ENCODE results near the gene FOXC2. TPM values are rescaled to one million over a fixed set of nuclear protein-coding genes. Genes with fewer than 3 reads are reported as not detected.

FOXC2 gene
- polyA plus RNA-seq, 3 donors: not detected

DNA sequence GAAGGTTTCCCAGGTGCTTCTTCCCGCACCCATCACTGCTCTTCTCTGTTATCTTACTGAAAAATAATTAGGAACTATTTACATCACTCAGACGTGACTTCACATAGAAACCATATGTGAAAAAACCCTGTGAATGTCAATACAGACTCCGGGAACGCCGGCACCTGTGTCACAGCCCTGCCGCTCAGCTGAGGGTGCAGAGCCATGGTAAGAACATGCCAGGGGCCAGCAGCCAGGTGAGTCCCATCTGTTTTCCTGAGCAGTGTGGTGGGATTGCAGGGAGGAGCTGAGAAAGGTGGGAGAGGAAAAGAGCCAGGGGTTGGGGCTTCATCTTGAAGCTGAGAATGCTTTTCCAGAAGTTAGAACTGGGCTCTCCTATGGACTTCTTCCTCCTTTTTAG is 42.6 kb upstream of the FOXC2 start:
- Mint-ChIP-seq H3K27ac (no peak overlapping the region), H3K9me3 (peaks cover 0 to 5% (median 2%) of the 10 kb centered on the region in 7 donors), H3K27me3 (ENCODE audit: low read depth in 3 of 3) (peaks cover 16 to 37% (median 23%) of the 10 kb centered on the region in 3 donors), H3K4me3 (no peak overlapping the region), H3K36me3 (peaks cover 4% of the 10 kb centered on the region in 2 donors), H3K4me1 (peaks cover 4% of the 10 kb centered on the region)
- Histone ChIP-seq H3K27ac (ENCODE audit: low read depth in 1 of 2, low read length in 2 of 2) (no peak overlapping the region), H3K36me3 (replicated peaks in 1 of 2; ENCODE audit: control insufficient read depth in 1 of 2, insufficient read depth in 2 of 2, low read length in 2 of 2) (no peaks in the 10 kb centered on the region), H3K9me3 (replicated peaks in 1 of 2; ENCODE audit: control insufficient read depth in 1 of 2, insufficient read depth in 1 of 2, low read length in 2 of 2) (peaks cover 0 to 4% of the 10 kb centered on the region in 2 donors), H4K20me1 (ENCODE audit: insufficient read depth, low read length) (no peaks in the 10 kb centered on the region), H3K27me3 (ENCODE audit: control insufficient read depth in 2 of 2, insufficient read depth in 2 of 2, low read length in 2 of 2) (peaks cover 0 to 12% of the 10 kb centered on the region in 2 donors), H3K4me2 (replicated peaks; ENCODE audit: extremely low read depth, low read length, poor library complexity, severe bottlenecking) (no peak overlapping the region), H2AFZ (ENCODE audit: insufficient read depth, low read depth, low read length, poor library complexity, severe bottlenecking) (no peak overlapping the region), H3K9ac (ENCODE audit: insufficient read depth, low read length, poor library complexity, severe bottlenecking) (no peak overlapping the region), H3K79me2 (ENCODE audit: insufficient read depth, low read length) (no peaks in the 10 kb centered on the region), H3K4me1 (ENCODE audit: control insufficient read depth in 1 of 2, insufficient read depth in 2 of 2, low read length in 2 of 2) (no peaks in the 10 kb centered on the region), H3K4me3 (replicated peaks in 1 of 3; ENCODE audit: low read depth in 2 of 3, low read length in 3 of 3) (no peak overlapping the region)
- TF ChIP-seq, protein P1, sequence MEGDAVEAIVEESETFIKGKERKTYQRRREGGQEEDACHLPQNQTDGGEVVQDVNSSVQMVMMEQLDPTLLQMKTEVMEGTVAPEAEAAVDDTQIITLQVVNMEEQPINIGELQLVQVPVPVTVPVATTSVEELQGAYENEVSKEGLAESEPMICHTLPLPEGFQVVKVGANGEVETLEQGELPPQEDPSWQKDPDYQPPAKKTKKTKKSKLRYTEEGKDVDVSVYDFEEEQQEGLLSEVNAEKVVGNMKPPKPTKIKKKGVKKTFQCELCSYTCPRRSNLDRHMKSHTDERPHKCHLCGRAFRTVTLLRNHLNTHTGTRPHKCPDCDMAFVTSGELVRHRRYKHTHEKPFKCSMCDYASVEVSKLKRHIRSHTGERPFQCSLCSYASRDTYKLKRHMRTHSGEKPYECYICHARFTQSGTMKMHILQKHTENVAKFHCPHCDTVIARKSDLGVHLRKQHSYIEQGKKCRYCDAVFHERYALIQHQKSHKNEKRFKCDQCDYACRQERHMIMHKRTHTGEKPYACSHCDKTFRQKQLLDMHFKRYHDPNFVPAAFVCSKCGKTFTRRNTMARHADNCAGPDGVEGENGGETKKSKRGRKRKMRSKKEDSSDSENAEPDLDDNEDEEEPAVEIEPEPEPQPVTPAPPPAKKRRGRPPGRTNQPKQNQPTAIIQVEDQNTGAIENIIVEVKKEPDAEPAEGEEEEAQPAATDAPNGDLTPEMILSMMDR (IDR thresholded peaks at IDR 0.05): no peak
- no peak for DNase-seq
- WGBS (ENCODE audit: insufficient coverage): 86% methylated on average over 6 of the region's 6 CpGs
- intact Hi-C loops (cut with micrococcal nuclease): loop anchor here in 1 of 2 donors (5.0 kb wide), 1 partner anchor 707 kb away; no protein-coding TSS in a partner anchor

GRCh38 chr16:86525696-86526095 is 40.9 kb upstream of the FOXC2 start:
- DNase-seq: no peak
- H3K27ac Mint-ChIP-seq: no peak overlapping the region
- no peak overlapping the region for H3K4me3 Mint-ChIP-seq
- H3K36me3 Mint-ChIP-seq: peaks cover 8 to 18% of the 10 kb centered on the region in 2 donors
- Histone ChIP-seq H3K4me2 (replicated peaks; ENCODE audit: extremely low read depth, low read length, poor library complexity, severe bottlenecking) (no peak overlapping the region), H3K36me3 (replicated peaks in 1 of 2; ENCODE audit: control insufficient read depth in 1 of 2, insufficient read depth in 2 of 2, low read length in 2 of 2) (peaks cover 0 to under 1% of the 10 kb centered on the region in 2 donors), H3K9ac (ENCODE audit: insufficient read depth, low read length, poor library complexity, severe bottlenecking) (no peak overlapping the region), H3K79me2 (ENCODE audit: insufficient read depth, low read length) (no peaks in the 10 kb centered on the region), H4K20me1 (ENCODE audit: insufficient read depth, low read length) (no peaks in the 10 kb centered on the region), H3K4me3 (replicated peaks in 1 of 3; ENCODE audit: low read depth in 2 of 3, low read length in 3 of 3) (no peak overlapping the region), H3K9me3 (replicated peaks in 1 of 2; ENCODE audit: control insufficient read depth in 1 of 2, insufficient read depth in 1 of 2, low read length in 2 of 2) (no peaks in the 10 kb centered on the region), H3K4me1 (ENCODE audit: control insufficient read depth in 1 of 2, insufficient read depth in 2 of 2, low read length in 2 of 2) (no peaks in the 10 kb centered on the region), H3K27ac (ENCODE audit: low read depth in 1 of 2, low read length in 2 of 2) (no peak overlapping the region), H3K27me3 (ENCODE audit: control insufficient read depth in 2 of 2, insufficient read depth in 2 of 2, low read length in 2 of 2) (peaks cover 0 to 2% of the 10 kb centered on the region in 2 donors), H2AFZ (ENCODE audit: insufficient read depth, low read depth, low read length, poor library complexity, severe bottlenecking) (no peak overlapping the region)
- 65% methylated on average over 10 of the region's 12 CpGs for WGBS (ENCODE audit: insufficient coverage)
- H3K9me3 Mint-ChIP-seq: peaks cover 0 to 7% (median 2%) of the 10 kb centered on the region in 7 donors
- intact Hi-C loops (cut with micrococcal nuclease): no loop called here
- TF ChIP-seq, protein P1 (IDR thresholded peaks at IDR 0.05): no peak
- H3K27me3 Mint-ChIP-seq (ENCODE audit: low read depth in 3 of 3): peaks cover 8 to 22% (median 14%) of the 10 kb centered on the region in 3 donors
- no peaks in the 10 kb centered on the region for H3K4me1 Mint-ChIP-seq

Measured in CD14-positive monocyte (primary cell).